Activated T-cell treated with anti-CD3 and anti-CD28 coated beads, Interleukin-2, amount 50 U/mL, for 48 hours (primary cell): Measurements from ENCODE around the gene KCTD21.
A peak's percentile ranks its signal among the peaks of the same experiment; 100 is the strongest.
"Not testable (repeated sequence)": the region's sequence is repeated elsewhere in the genome, so short reads cannot be mapped to it uniquely, and the experiment has no call there.

ENCODE experiments used
- DNase-seq, 2 experiments: peaks; one replicate each; pipeline ENCODE4 v3.0.0-alpha.2; 2020

The KCTD21 gene, protein sequence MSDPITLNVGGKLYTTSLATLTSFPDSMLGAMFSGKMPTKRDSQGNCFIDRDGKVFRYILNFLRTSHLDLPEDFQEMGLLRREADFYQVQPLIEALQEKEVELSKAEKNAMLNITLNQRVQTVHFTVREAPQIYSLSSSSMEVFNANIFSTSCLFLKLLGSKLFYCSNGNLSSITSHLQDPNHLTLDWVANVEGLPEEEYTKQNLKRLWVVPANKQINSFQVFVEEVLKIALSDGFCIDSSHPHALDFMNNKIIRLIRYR

DNA sequence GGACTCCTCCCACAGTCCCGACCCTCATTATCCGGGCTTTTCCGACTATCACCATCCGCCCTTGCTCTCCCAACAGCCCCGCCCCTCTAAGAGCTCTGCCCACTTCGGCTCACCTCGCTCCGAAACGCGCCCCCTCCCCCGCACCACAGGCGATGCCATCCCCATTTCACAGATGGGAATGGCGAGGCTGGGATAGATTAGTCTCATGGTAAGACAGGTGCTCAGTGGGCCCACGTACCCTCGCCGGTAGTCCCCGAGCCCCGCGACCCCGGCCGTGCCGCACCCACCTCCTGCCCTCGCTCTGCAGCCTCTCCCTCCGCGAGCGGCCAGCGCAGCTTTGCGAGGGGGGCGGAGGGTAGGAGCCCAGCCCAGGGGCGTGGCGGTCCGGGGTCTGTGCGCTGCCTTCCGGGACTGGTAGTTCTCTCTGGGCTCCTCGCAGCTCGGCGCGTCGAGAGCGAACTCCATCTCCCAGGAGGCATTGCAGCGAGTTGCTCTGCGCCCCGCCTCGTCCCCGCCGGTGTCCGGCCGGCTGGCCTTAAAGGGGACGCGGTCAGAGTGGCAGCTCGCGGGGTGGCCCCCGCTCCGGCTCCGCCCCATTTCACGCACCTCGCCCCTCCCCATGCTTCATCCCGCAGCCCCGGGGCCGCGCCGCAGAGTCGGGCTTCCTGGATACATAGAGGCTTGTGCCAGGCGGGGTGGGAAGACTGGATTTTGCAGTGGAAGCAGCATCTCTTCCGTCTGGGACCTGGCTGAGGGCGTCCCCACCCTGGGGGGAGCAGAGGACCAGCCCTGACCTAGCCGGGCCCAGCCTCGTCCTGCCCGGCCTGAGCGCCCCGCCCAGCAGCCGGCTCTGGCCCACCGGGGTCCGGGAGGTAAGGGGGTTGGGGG is at the start of gene KCTD21, which contains the start of gene USP35:
KCTD21 (minus strand) TSS at position 341 of the 888 bp plus-strand sequence. CDS start 14,072 bp downstream, outside the sequence.
USP35 (plus strand) TSS at position 634 of the 888 bp plus-strand sequence. CDS start 7,327 bp downstream, outside the sequence.
- DNase-seq, result peak; percentile 94 to 96

DNA sequence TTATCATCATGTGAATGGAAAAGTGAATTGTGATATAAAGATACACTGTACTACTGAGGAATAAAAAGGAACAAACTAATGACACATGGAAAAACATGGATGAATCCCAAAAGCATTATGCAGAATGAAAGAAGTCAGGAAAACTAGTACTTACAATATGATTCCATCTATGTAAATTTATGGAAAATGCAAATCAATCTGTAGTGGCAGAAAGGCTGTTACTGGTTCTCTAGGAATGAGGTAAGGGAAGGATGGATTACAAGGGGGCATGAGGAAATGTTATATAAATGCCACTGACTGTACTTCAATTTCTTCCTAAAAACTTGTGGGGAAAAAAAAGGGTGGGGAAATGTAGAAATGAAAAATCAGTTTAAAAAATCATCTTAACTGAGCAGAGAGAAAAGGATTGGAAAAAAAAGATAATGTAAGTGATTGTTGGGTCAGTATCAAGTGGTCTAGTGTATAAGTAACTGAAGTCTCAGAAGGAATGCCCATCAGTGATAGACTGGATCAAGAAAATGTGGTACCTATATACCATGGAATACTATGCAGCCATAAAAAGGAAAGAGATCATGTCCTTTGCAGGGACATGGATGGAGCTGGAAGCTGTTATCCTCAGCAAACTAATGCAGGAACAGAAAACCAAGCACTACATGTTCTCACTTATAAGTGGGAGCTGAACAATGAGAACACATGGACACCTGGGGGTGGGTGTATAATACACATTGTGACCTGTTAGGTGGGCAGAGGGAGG is 49.0 kb upstream of the KCTD21 start:
- DNase-seq, result no peak

DNA sequence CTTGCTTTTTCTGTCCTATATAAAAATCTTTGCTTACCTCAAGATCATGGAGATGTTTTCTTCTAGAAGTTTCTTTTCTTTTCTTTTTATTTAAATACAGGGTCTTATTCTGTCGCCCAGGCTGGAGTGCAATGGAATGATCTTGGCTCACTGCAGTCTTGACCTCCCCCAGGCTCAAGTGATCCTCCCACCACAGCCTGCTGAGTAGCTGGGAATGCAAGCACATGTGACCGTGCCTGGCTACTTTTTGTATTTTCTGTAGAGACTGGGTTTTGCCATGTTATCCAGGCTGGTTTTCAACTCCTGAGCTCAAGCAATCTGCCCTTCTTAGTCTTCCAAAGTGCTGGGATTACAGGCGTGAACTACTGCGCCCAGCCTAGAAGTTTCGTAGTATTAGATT is 45.6 kb upstream of the KCTD21 start:
- DNase-seq, result no peak

DNA sequence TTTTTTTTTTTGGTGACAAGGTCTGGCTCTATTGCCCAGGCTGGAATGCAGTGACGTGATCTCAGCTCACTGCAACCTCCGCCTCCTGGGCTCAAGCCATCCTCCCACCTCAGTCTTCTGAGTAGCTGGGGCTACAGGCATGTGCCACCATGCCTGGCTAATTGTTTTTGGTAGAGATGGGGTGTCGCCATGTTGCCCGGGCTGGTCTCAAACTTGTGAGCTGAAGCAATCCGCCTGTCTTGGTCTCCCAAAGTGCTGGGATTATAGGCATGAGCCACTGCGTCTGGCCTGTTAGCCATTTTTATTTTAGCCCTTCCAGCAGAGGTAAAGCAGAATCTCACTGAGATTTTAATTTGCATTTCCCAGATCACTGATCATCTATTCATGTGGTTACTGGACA is 44.6 kb upstream of the KCTD21 start:
- not testable (repeated sequence) for DNase-seq

DNA sequence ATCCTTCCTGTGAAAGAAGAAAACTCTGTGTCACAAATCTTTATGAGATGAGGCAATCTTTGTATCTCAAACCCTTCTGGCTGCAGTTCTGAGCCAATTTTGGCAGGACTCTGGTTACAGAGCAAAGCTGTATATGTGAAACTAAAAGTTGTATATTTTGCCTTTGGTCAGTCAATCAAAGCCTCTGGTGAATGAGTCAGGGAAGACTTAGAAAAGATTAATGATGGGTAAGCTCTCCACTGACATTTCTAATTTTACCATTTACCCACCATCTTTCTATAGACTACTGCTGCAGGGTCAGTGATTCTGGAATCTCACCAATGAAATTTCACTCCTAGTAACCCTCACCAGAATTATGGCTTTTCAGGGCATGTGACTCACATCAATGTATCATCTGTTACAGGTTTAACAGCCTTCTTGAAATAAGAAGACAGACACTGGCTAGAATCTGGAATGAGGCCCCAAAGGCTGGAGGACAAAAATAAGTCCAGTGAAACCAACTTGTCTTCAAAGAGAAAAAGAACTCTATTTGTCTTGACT is 43.6 kb upstream of the KCTD21 start:
- no peak for DNase-seq

DNA sequence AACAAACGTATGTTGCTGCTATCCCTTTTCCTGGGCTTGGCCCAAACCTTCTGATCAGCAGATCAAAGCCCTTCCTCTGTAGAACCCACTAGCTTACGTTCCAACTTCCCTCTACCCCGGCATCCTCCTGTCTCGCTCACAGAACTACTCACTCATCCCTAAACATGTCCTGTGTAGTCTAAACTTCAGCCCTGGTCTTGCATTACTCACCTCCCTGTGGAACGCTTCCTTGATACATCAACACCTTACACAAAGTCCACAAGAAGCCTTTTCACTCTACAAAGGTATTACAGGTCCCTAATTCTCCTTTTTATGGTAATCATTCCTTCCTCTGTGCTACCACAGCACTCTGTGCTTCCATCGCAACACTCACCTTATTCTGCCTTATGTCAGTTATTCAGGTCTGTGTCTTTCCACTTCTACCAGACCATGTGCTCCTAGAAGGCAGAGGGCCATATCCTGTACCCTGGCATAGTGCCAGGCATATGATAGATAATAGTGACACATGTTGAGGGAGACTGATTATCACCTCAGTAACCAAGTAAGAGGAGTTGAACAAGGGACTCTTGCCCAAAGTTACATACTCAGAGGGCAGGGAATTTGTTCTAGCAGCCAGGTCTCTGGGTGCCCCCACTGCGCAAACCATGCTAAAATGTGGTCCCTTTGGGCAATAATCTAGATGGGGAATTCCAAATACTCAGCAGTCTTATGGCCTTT is 41.9 kb upstream of the KCTD21 start:
- DNase-seq, result no peak

DNA sequence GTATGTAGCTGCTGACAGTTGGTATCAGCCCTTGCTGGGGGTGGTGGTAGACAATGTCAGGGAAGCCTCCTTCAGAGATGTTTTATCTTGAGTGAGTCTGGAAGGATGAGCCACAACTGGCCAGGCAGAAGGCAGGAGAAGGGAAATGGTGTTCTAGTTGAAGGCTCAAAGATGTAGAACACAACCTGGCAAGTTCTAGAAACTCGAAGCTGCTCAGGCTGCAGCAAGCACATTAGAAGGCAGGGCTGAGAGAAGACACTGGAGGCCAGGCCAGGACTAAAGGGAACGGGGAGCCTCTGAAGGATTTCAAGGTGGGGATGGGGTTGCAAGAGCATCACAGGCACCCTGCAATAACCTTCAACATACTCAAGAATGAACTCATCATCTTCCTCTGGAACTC is 40.7 kb upstream of the KCTD21 start:
- no peak for DNase-seq

DNA sequence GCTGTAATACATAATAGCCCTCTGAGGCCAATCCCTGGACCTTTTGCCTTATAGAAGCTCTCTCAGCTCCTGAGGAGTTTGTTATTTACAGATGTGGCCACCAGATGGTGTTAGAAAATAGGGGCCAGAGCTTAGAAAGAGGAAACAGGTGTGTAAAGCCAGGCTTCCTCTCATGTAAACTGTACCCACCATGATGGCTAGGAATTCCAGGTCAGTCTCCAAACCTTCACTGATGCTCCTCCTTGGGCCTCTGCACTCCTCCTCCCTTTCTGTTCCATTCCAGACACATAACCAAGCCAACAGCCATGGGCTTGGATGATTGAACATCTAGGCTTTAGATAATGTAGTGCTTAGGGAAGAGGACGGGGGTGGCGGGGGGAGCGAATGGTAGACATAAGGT is 40.0 kb upstream of the KCTD21 start:
- no peak for DNase-seq

DNA sequence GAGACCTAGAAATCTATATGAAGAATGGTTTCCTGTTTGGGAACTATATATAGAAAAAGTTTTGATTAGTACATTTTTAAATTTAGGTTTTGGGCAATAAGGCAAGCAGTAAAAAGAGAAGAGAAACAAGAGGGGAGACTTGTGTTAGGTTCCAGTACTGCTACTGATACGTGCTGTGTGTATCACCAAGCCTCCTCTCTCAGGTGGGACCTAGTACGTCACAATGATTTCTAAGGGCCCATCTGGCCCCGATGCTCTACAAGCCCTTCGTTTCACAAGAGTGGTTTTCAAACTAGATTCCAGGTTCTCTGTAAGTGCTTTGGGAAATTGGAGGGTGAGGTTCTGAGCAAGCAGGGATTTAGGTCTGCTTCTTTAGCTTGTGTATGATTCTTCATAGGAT is 39.5 kb upstream of the KCTD21 start:
- DNase-seq, result no peak

DNA sequence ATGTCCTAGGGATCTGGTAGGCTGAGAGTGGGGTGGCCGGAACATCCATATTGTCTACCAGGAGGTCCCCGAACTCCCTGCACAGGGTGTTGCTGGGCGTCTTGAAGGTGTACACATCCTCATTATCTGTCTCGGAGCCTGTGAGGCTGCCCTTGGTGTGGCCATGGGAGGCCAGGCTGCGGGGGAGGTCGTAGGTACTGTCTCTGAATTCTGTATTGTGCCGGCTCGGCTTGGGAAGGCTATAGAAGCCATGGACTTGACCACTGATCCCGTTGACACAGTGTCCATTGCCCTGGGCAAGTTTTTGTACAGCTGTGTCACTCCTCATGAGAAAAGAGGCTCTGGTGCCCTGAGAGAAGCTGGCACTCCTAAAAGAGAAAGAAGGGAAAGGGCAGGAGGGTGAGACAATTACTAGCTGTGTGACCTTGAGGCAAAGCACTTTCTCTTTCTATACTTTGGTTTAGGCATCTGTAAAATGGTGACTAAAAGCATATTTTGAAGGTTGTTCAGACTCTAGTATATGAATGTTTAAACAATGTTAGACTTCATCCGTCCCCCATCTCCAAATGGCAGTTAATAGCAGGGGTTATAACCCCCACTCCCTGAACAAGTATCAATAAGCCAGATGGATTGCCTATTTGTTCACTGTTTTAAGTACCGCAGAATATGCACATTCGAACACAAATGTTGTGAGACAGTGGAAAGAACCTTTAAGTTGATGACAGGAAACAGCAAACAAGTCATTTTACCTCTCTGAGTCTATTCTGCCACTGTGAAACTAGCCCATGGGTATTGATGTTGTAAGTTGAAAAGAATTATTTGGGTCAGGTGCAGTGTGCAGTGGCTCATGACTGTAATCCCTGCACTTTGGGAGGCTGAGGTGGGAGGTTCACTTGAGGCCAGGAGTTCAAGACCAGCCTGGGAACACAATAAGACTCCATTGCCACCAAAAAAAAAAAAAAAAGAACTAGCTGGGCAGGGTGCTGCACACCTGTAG is 38.6 kb upstream of the KCTD21 start:
- no peak for DNase-seq

DNA sequence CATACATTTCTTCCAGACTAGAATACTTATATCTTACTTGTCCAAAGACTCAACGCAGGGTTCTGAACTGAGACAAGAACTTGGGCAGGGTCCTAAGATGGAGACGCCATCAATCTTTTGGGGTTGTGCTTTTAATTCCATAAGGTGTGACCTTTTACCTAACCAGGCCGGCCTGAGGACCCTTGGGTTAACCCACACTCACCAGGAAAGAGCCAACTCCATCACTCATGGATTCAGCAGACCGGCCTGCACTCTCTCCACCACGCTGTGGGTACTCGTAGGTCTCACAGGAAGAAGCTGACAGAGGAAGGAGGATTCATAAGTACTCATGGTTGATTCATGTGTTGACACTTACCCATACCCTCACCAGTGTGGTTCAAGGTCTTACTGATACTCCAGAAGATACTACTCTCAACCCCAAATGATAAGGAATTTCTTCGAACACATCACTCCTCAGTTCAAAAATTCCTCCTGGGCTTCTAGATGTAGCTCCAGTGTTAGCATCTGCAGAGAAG is 36.5 kb upstream of the KCTD21 start:
- no peak for DNase-seq

DNA sequence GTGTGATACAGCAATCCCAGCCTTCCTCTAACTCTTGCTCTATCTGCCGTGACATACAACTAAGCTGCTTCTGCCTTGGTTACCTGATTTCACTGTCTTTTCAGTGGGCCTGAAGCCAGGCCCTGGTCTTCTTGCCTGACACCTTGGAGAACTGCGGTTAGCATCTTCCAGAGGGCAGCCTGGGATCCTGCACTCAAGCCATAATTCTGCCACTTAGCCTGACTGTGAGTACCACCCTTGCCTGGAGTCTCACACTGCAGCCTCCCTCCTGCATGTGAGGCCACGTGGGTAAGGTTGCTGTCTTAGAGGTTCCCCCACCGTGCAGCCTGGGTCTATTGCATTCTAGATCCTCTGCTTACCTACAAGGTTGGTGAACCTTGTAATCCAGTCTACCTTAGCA is 36.1 kb upstream of the KCTD21 start:
- no peak for DNase-seq

DNA sequence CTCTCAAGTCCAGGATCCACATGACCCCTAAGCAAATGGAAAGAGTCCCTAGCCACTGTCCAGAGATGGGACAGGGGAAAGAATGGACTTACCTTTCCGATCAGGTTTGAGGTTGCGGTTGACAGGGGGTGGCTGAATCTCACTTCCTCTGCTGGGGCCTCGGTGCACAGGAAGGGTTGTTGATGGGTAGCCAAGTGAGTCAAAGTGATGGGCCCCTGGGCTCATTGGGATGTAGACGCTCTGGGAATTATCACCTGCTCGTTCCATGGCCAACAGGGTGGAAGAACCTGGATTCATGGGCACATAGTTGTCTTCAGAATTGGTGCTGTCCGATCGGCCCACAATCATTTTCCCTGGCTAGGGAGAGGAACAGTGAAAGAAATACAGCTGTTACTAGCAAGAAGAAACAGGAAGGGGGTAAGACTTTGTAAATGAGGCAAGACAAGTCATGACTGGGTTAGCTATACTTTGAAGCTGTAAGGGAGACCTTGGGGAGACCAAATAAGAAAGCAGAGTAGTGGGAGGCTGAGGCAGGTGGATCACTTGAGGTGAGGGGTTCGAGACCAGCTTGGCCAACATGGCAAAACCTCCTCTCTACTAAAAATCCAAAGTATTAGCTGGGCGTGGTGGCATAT is 35.0 kb upstream of the KCTD21 start:
- peak in 1 of 2 experiments; percentile 4 for DNase-seq

DNA sequence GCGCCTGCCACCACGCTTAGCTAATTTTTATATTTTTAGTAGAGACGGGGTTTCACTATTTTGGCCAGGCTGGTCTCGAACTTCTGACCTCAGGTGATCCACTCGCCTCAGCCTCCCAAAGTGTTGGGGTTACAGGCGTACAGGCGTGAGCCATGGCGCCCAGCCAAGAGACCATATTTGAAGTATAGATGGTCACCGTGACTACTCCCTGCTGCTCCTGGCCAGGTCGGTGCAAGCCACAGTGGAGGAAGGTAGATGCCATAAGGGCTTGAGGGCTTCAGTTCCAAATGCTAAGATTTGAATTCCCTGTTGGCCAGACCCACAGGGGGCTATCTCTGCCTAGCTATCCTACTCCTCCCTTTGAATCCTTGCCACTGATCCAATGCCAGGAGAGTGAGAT is 34.3 kb upstream of the KCTD21 start:
- peak in 1 of 2 experiments; percentile 7 for DNase-seq

DNA sequence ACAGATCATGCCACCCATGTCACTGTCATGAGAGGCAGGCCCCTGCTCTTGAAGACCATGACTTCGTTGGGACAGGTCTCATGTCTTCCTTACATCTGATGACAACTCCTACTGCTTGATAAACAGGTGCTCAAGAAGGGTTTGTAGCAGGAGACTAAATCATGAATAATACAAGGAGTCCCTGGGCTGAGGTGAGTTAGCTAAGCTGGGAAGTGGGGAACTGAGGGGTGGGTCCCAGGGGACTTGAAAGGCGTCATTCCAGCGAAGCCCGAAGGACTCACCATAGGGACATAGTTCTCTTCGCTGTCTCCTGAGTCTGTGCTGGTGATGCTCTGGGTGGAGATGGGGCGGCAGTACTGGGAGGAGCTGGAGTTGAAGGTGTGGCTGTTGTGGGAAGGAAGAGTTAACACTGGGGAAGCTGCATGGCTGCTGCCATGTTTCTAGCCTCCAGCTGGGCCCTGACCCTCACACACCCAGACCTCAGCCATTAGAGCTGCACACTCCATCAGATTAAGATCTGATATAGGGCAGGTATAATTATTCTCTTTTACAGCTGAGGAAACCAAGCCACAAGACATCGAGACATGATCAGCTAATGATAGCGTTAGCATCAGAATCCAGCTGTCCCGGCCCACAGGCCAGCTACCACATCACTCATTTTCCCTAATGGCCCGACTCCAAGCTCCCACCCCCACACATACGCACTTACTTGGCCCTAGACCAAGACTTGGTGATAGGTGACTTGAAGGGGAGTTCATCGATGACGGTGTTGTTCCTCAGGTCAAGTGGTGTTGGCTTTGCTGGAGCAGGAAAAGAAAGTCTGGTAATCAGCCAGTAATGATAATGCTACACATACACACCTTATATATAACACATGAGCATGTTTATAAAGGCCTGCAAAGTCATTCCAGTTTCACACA is 33.2 kb upstream of the KCTD21 start:
- peak in 1 of 2 experiments; percentile 6 for DNase-seq

DNA sequence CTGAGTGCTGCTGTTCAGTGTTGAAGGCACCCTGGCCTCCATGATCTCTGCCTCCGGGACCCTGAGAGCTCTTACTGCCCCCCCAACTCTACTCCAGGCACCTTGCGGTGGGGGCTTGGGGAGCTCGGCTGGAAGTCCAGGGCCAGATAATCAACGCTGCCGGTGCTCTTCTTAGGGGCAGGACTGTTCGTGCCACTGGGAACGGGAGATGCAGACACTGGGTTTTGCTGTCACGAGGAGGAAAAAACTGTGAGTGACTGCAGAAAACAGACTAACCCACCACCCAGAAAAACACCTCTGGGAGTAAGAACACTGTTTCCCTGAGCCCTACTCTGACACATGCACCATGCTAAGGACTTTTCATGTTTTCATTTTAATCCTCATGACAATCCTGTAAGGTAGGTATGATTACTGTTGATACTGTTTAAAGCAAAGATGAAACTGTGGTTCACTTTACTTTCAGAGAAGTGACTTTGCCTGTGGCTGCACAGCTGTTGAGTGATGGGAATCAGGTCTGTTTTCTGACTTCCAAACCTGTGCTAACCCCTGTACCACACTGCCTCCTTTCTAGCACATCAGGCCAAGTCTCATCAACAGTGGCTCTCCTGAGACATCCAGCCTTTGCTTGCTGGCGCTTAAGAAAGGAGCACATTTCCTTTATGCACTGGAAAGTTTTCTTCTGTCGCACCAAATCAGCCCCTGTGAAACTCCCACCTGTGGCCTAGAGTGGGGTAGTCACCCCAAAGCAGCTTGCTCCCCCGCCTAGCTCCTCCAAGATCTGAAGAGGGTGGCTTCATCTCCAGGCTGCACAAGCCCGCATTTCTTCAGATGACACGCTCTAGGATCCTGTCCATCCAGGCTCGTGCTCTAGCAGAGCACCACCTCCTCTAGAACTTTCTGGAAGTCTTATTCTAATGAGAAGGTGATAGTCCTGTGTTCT is 32.1 kb upstream of the KCTD21 start:
- peak; percentile 18 to 24 for DNase-seq

DNA sequence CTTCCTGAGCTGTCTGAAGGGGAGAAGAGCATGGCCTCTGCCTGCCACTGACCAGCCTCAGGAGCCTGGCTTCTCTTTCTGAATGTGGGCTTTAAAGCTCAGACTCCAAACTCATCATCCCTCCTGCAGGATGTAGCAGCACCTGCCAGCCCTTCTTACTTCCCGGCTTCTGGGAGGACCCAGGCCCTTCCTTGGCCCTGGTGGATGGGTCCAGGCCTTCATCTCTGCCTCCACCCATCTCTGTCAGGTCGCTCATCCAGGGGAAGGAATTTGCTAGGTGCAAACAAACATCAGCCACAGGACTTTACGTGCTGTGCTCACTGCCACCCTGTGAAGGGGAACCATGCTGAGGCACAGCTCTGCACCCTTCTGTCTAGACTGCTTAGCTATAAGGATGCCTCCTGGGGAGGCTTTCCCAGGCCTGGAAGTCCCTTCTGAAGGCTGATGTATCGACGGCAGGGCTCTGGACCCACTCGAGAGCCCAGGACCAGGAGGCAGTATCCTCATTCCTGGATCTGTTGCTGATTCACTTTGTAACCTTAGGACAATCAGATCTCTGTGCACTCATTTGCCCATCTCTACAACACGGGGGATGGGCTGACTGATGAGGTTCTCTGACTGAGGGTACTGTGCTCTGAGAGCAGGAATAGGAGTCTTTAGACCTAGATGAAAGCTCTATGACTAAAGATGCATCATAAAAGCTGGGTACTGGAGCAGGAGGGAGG is 31.2 kb upstream of the KCTD21 start:
- peak; percentile 16 to 17 for DNase-seq
